Effector CD8-positive, alpha-beta T cell (primary cell): ENCODE data around the gene POP5.
A peak's percentile ranks its signal among the peaks of the same experiment; 100 is the strongest.
"Not testable (repeated sequence)": the region's sequence is repeated elsewhere in the genome, so short reads cannot be mapped to it uniquely, and the experiment has no call there.

Source experiments
- DNase-seq: peaks from one replicate; lab custom pipeline; 2025; lab: John Stamatoyannopoulos, UW
- total RNA-seq, 4 experiments: gene quantifications; one replicate each; lab custom pipeline; 2026; lab: John Stamatoyannopoulos, UW

The POP5 gene, protein sequence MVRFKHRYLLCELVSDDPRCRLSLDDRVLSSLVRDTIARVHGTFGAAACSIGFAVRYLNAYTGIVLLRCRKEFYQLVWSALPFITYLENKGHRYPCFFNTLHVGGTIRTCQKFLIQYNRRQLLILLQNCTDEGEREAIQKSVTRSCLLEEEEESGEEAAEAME
- 19.3 to 34.2 (median 29.3) reads per million in 4 experiments for total RNA-seq

GRCh38 chr12:120580787-120581723 is at the start of gene POP5:
Gene POP5 (minus strand): TSS chr12:120581402. CDS start chr12:120581362, 40 bp downstream.
- DNase-seq: peak; percentile 90

DNA sequence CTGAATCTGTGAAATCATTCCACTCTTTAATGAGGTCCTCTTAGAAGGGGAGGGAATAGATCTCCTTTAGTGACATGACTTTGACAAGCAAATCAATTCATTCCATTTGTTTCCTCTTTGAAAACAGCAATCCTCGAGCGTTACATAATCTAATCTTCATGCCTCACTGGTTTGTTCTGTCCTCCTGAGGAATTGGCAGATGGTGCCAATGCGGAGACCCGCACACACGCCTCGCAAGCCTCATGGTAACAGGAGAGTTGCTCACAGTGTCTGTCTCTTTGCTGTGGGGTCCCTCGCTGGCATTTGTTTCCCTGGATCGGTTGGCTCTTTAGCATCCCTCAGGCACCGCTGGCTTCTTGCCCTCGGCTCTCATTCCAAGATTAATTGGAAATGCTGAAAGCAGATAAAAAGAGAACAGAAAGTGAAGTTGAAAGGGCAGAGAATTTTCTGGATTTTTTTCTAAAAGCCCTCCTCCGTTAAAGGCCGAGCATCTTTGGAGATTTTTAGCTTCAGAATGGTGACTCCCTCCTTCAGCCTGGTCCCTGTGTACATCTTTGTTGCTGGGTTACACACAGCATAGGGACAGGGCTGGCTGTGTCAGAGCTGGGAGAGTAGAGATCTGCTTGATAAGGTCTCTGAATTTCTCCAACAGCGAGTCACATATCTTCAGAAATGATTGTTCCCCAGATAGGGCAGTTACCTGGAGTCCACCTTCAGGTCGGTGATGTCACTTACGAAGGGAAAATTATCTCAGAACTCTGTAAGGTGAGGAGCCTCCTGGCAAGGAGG is 49.1 kb upstream of the POP5 start:
- DNase-seq: no peak

DNA sequence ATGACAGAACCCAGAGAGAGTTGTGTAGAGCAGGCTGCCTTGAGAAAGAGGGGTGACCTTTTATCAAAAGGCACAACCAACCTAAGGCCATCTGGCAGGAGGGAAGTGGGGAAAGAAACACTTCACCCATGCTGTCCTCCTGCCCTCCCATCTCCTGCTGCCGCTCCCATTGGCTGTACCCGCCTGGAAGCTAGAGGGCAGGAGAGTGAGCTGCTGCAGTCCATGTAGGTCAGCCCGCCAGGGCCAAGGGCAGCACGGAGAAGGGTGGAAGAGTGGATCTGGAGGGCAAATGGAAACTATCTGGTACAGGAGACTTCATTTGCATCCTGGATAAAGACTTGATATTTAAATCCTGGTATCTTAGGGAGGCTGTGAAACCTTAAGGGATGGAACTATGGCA is 47.7 kb upstream of the POP5 start:
- no peak for DNase-seq

- DNase-seq: no peak
Observed at GRCh38 chr12:120625557-120626419, 44.6 kb upstream of the POP5 start.

DNA sequence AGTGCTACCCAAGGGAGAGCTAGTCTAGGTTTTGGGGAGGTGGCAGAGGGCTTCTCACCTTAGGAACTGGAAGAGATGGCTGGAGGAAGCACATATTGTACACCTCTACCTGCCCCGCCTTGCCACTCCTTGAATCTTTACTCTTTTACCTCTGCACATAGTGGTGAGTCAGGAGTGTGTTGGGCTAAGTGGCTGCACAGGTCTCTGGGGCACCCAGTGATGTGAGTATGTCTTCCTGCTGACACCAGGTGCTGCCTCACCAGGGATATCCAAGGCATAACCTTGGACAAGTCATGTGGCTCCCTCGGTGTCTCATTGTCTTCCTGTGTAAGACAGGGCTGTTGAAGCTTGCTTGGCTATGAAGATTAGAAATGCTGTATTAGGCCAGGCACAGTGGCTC is 39.4 kb upstream of the POP5 start:
- no peak for DNase-seq

GRCh38 chr12:120618954-120619615 is 37.9 kb upstream of the POP5 start:
- DNase-seq: no peak

DNA sequence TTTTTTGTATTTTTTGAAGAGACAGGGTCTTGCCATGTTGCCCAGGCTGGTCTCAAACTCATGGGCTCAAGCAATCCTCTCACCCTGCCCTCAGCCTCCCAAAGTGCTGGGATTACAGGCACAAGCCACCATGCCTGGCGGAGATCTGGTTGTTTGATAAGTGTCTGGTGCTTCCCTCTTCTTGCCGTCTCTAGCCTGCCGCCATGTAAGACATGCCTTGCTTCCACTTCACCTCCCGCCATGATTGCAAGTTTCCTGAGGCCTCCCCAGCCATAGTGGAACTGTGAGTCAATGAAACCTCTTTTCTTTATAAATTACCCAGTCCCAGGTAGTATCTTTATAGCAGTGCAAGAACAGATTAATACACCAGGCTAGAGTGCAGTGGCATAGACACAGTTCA is 36.6 kb upstream of the POP5 start:
- not testable (repeated sequence) for DNase-seq

DNA sequence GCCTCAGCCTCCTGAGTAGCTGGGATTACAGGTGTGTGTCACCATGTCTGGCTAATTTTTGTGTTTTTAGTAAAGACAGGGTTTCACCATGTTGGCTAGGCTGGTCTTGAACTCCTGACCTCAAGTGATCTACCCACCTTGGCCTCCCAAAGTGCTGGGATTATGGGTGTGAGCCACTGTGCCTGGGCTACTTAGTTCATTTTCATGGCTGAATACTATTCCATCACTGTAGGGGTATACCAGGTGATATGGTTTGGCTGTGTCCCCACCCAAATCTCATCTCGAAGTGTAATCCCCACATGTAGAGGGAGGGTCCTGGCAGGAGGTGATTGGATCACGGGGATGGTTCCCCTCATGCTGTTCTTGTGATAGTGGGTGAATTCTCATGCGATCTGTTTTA is 36.0 kb upstream of the POP5 start:
- not testable (repeated sequence) for DNase-seq

DNA sequence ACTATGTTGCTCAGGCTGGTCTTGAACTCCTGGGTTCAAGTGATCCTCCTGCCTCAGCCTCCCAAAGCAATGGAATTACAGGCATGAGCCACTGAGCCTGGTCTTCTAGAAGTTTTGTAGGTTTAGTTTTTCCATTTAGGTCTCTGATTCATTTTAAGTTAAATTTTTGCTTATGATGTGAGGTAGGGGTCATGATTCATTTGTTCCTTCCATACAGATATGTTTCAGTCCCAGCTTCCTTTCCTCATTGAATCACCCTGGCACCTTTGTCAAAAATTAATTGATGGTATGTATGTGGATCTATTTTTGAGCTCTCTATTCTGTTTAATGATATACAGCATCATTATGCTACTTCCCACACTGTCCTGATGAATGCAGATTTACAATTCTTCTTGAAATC is 33.6 kb upstream of the POP5 start:
- DNase-seq: no peak

DNA sequence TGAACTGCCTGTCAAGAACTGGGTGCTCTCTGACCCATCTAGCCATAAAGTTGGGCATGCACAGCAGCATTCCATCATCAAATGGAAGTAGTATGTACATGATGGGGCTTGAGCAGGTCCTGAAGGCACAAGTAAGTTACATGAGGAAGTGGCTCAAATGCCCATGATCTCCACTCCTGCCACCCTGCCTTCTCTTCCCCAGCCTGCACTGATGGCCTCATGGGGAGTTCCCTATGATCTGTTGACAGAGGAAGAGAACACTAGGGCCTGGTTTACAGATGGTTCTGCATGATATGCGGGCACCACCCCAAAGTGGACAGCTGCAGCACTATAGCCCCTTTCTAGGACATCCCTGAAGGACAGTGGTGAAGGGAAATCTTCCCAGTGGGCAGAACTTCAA is 30.3 kb upstream of the POP5 start:
- DNase-seq: not testable (repeated sequence)

- DNase-seq: no peak
Observed at GRCh38 chr12:120610560-120610959, 29.4 kb upstream of the POP5 start.

- not testable (repeated sequence) for DNase-seq
Observed at GRCh38 chr12:120602416-120602815, 21.2 kb upstream of the POP5 start.

GRCh38 chr12:120599672-120600552 is 18.7 kb upstream of the POP5 start:
- no peak for DNase-seq

DNA sequence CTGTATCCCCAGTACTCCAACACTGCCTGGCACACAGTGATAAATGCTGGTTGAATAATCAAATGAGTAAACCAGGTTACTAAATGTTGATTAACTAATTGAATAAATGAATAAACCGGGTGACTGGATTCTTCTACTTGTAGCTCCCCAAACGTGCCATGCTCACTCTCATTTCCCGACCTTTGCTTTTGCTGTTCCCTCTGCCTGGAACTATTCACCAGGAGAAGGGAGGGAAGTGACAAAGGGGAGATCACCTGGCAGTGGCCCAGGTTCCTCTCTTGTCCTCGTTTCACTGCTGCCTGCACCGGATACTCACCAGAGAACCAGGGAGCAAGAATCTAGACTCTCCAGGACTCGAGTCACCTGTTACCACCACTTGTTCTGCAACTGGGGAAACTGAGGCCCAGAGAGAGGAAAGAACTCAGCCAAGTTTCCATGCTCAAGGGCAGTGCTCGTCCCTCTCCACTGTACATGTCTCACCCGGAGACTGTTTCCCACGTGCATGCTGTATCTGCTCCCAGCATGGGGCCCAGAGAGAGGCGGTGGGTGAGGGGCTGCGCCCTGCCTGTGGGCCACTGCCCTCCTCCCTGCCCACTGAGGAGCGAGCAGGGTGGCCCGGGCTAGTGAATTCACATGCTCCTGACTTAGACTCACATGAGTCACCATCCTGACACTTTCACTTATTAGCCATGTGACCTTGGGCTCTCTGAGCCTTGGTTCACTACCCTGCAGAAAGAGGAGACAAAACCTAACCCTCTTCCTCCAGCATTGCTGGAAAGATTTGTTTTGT is 17.7 kb upstream of the POP5 start:
- DNase-seq: no peak

- no peak for DNase-seq
Observed at GRCh38 chr12:120597861-120598260, 16.7 kb upstream of the POP5 start.

- no peak for DNase-seq
Observed at GRCh38 chr12:120596901-120597300, 15.7 kb upstream of the POP5 start.

GRCh38 chr12:120592121-120593049 is 11.2 kb upstream of the POP5 start:
- DNase-seq: no peak
